ENCODE measurements around the gene INPP5D. TPM values are rescaled to one million over a fixed set of nuclear protein-coding genes. Genes with fewer than 3 reads are reported as not detected.

INPP5D gene
- total RNA-seq, 3 donors from 2014 or later = 18.4 to 20.3 (median 20.0) TPM

- TF ChIP-seq POLR2AphosphoS5 (IDR thresholded peaks at IDR 0.05) = no peak
- TF ChIP-seq, protein P1, sequence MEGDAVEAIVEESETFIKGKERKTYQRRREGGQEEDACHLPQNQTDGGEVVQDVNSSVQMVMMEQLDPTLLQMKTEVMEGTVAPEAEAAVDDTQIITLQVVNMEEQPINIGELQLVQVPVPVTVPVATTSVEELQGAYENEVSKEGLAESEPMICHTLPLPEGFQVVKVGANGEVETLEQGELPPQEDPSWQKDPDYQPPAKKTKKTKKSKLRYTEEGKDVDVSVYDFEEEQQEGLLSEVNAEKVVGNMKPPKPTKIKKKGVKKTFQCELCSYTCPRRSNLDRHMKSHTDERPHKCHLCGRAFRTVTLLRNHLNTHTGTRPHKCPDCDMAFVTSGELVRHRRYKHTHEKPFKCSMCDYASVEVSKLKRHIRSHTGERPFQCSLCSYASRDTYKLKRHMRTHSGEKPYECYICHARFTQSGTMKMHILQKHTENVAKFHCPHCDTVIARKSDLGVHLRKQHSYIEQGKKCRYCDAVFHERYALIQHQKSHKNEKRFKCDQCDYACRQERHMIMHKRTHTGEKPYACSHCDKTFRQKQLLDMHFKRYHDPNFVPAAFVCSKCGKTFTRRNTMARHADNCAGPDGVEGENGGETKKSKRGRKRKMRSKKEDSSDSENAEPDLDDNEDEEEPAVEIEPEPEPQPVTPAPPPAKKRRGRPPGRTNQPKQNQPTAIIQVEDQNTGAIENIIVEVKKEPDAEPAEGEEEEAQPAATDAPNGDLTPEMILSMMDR (IDR thresholded peaks at IDR 0.05) = no peak
- no peak for TF ChIP-seq POLR2A (IDR thresholded peaks at IDR 0.05)
- H3K27ac ChIP-seq = no peak overlapping the region
- H3K36me3 ChIP-seq = no peaks in the 10 kb centered on the region
- no peaks in the 10 kb centered on the region for H3K4me1 ChIP-seq
- no peak overlapping the region for H3K4me3 ChIP-seq
- H3K9me3 ChIP-seq = no peaks in the 10 kb centered on the region
- intact Hi-C loops (cut with DNase I; ENCODE audit: low total_unique reads) = no loop called here
- H3K27me3 ChIP-seq = no peaks in the 10 kb centered on the region
- DNase-seq (ENCODE audit: low spot score in 2 of 2) = no peak
These were observed 26.5 kb upstream of the INPP5D start for GRCh38 chr2:233033672-233034071.

- intact Hi-C loops (cut with DNase I; ENCODE audit: low total_unique reads) = no loop called here
- H3K9me3 ChIP-seq = no peaks in the 10 kb centered on the region
- TF ChIP-seq, protein P1 (IDR thresholded peaks at IDR 0.05) = no peak
- no peak for TF ChIP-seq POLR2AphosphoS5 (IDR thresholded peaks at IDR 0.05)
- TF ChIP-seq POLR2A (IDR thresholded peaks at IDR 0.05) = no peak
These were observed 25.9 kb upstream of the INPP5D start for GRCh38 chr2:233034091-233034882.

GRCh38 chr2:233035426-233036161, 24.5 kb upstream of the INPP5D start:
- Histone ChIP-seq H3K4me3 (no peak overlapping the region), H3K27ac (no peak overlapping the region), H3K9me3 (no peaks in the 10 kb centered on the region), H3K36me3 (no peaks in the 10 kb centered on the region), H3K27me3 (no peaks in the 10 kb centered on the region), H3K4me1 (no peaks in the 10 kb centered on the region)
- intact Hi-C loops (cut with DNase I; ENCODE audit: low total_unique reads) = no loop called here
- TF ChIP-seq POLR2AphosphoS5 (IDR thresholded peaks at IDR 0.05) (no peak), POLR2A (IDR thresholded peaks at IDR 0.05) (no peak)
- TF ChIP-seq, protein P1 (IDR thresholded peaks at IDR 0.05) = no peak
- DNase-seq (ENCODE audit: low spot score in 2 of 2) = no peak

More at GRCh38 chr2:233034091-233034882, 25.9 kb upstream of the INPP5D start:
- Histone ChIP-seq H3K4me3 (no peak overlapping the region), H3K4me1 (no peaks in the 10 kb centered on the region), H3K36me3 (no peaks in the 10 kb centered on the region), H3K27ac (no peak overlapping the region), H3K27me3 (no peaks in the 10 kb centered on the region)
- DNase-seq (ENCODE audit: low spot score in 2 of 2) = no peak

- Histone ChIP-seq H3K4me3 (no peak overlapping the region), H3K9me3 (no peaks in the 10 kb centered on the region), H3K27me3 (no peaks in the 10 kb centered on the region), H3K27ac (no peak overlapping the region), H3K4me1 (no peaks in the 10 kb centered on the region), H3K36me3 (no peaks in the 10 kb centered on the region)
- DNase-seq (ENCODE audit: low spot score in 2 of 2) = no peak
- intact Hi-C loops (cut with DNase I; ENCODE audit: low total_unique reads) = no loop called here
- TF ChIP-seq, protein P1 (IDR thresholded peaks at IDR 0.05) = no peak
- no peak for TF ChIP-seq POLR2A (IDR thresholded peaks at IDR 0.05)
- no peak for TF ChIP-seq POLR2AphosphoS5 (IDR thresholded peaks at IDR 0.05)
These were observed 23.8 kb upstream of the INPP5D start for GRCh38 chr2:233036162-233036838.
